ENCODE data around the gene TRMT2A. TPM values are rescaled to one million over a fixed set of nuclear protein-coding genes. Genes with fewer than 3 reads are reported as not detected.

The TRMT2A gene
- total RNA-seq, 2 experiments from 2014 or later = 79.3 to 84.2 TPM

DNA sequence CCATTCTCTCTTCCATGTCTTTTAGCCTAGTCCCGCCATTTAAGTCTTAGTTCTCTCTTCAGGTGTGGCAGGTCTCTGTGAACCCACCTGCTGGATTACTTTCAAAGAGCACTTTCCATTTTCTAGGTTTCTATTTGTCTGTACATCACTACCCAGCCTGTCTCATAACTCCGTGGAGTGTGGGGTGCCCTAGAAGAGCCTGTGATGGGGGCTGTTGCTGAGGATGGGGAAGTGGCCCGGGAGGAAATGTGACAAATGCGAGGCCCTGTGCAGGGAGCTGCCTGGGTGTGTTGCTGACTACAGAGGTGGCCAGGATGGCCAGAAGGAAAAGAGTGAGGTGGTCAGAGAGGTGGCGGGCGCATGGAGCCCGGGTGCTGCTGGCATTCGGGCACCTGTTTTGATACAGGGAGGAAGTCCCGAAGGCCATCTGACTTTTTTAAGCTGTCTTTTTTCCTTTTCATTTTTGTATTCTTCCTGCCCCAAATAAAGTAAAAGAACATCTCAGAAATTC is 26.2 kb downstream of the TRMT2A start:
- H3K27ac Mint-ChIP-seq = peak overlapping the region; percentile 64
- no peak for ATAC-seq (ENCODE audit: poor library complexity)
- TF ChIP-seq, protein P1, sequence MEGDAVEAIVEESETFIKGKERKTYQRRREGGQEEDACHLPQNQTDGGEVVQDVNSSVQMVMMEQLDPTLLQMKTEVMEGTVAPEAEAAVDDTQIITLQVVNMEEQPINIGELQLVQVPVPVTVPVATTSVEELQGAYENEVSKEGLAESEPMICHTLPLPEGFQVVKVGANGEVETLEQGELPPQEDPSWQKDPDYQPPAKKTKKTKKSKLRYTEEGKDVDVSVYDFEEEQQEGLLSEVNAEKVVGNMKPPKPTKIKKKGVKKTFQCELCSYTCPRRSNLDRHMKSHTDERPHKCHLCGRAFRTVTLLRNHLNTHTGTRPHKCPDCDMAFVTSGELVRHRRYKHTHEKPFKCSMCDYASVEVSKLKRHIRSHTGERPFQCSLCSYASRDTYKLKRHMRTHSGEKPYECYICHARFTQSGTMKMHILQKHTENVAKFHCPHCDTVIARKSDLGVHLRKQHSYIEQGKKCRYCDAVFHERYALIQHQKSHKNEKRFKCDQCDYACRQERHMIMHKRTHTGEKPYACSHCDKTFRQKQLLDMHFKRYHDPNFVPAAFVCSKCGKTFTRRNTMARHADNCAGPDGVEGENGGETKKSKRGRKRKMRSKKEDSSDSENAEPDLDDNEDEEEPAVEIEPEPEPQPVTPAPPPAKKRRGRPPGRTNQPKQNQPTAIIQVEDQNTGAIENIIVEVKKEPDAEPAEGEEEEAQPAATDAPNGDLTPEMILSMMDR (IDR thresholded peaks at IDR 0.05) = no peak
- CTCF ChIA-PET = no interaction called here
- no peaks in the 10 kb centered on the region for H3K9me3 ChIP-seq (ENCODE audit: control insufficient read depth in 1 of 2, insufficient read depth in 1 of 2, low read length in 2 of 2)
- H3K27me3 ChIP-seq (ENCODE audit: control insufficient read depth in 1 of 2, insufficient read depth in 2 of 2, low read length in 2 of 2) = no peaks in the 10 kb centered on the region
- peaks cover 93% of the 10 kb centered on the region for H3K36me3 ChIP-seq (ENCODE audit: insufficient read depth, low read length)
- DNase-seq = peak in 1 of 14 experiments; percentile 15
- POLR2A ChIA-PET = no interaction called here
- no peaks in the 10 kb centered on the region for H3K9me3 Mint-ChIP-seq
- H3K4me3 ChIP-seq (ENCODE audit: low read length) = no peak overlapping the region
- no peak overlapping the region for H3K27ac ChIP-seq (ENCODE audit: low read depth in 1 of 2, low read length in 2 of 2)
- intact Hi-C loops (cut with DNase I, micrococcal nuclease) = no loop called here
- peaks cover 30% of the 10 kb centered on the region for H3K4me1 ChIP-seq (ENCODE audit: insufficient read depth, low read length)
- H3K4me1 Mint-ChIP-seq (ENCODE audit: low read depth) = peaks cover 15% of the 10 kb centered on the region
- no peak overlapping the region for H3K4me3 Mint-ChIP-seq
- peaks cover 96% of the 10 kb centered on the region for H3K36me3 Mint-ChIP-seq (ENCODE audit: low read depth)
- H3K27me3 Mint-ChIP-seq = no peaks in the 10 kb centered on the region

DNA sequence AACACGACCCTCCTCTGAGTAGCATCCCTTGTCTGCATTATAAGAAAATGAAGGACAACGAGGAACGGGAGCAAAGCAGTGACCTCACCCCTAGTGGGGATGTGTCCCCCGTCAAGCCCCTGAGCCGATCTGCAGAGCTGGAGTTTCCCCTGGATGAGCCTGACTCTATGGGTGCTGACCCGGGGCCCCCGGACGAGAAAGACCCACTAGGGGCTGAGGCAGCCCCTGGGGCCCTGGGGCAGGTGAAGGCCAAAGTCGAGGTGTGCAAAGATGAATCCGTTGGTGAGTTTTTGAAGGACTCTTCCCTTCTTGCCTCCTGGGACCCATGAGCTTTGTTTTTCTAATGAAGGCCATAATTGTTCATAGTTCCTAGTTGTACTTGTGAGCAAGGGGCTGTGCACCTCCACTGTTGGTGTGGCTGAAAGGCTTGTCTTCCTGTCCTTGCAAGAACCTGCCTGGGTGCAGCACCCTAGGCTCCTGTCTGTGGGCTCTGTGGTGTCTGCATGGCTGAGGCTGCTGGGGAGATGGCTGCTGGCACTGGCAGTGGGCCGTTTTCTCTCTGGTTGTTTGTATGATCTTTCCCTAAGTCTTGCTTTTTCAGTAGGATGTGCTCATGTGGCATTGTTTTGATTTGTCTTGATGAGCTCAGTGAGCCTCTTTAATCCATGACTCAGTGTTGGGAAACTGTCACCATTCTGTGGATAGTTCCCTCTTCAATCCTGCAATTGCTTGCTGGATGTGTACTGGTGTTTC is 26.9 kb downstream of the TRMT2A start:
- ChIA-PET CTCF (no interaction called here), POLR2A (interaction anchor here (0.9 kb wide), 1 partner anchor 18 kb away, joined by 3 read pairs; no protein-coding TSS in a partner anchor)
- intact Hi-C loops (cut with DNase I, micrococcal nuclease) = no loop called here
- Histone ChIP-seq H3K27ac (ENCODE audit: low read depth in 1 of 2, low read length in 2 of 2) (no peak overlapping the region), H3K9me3 (ENCODE audit: control insufficient read depth in 1 of 2, insufficient read depth in 1 of 2, low read length in 2 of 2) (no peaks in the 10 kb centered on the region), H3K27me3 (ENCODE audit: control insufficient read depth in 1 of 2, insufficient read depth in 2 of 2, low read length in 2 of 2) (no peaks in the 10 kb centered on the region), H3K36me3 (ENCODE audit: insufficient read depth, low read length) (peaks cover 94% of the 10 kb centered on the region), H3K4me1 (ENCODE audit: insufficient read depth, low read length) (peaks cover 30% of the 10 kb centered on the region), H3K4me3 (ENCODE audit: low read length) (no peak overlapping the region)
- Mint-ChIP-seq H3K27me3 (no peaks in the 10 kb centered on the region), H3K27ac (peak overlapping the region; percentile 64), H3K9me3 (no peaks in the 10 kb centered on the region), H3K4me3 (no peak overlapping the region), H3K36me3 (ENCODE audit: low read depth) (peaks cover 96% of the 10 kb centered on the region), H3K4me1 (ENCODE audit: low read depth) (peaks cover 15% of the 10 kb centered on the region)
- TF ChIP-seq, protein P1 (IDR thresholded peaks at IDR 0.05) = no peak
- DNase-seq (peak in 1 of 14 experiments; percentile 17), ATAC-seq (ENCODE audit: poor library complexity) (no peak)

DNA sequence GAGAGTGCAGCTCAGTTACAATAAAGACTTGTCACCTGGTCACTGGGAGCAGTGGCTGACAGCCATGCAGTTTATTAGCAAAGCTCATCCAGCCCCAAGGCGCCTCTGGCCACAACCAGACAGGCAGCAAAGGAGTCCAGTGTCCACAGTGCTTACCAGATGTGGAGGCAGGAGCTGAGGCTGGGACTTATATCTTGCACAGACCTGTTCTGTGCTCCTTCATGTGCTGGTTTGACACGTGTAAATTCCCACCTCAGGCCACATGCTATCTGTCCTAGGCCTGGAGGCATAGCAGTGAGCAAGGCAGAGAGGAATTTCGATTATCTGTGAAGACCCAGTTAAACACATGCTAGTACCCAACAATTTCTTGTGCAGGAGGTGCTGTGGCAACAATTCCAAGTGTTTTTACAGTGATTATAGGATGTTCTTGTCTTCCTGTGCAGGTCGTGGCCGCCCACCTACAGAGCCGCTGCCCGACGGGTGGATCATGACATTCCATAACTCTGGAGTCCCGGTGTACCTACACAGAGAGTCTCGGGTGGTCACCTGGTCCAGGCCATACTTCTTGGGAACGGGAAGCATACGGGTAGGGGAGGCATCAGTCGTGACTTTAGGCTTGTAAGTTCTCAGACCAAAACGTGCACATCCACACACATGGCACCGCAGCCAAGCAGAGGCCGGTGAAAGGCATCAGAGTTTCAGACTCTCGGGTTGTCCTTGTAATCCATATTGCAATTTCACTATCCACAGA is 27.6 kb downstream of the TRMT2A start:
- H3K36me3 Mint-ChIP-seq (ENCODE audit: low read depth) = peaks cover 89% of the 10 kb centered on the region
- no peak for DNase-seq
- no peaks in the 10 kb centered on the region for H3K27me3 Mint-ChIP-seq
- no peak for ATAC-seq (ENCODE audit: poor library complexity)
- TF ChIP-seq, protein P1 (IDR thresholded peaks at IDR 0.05) = no peak
- Histone ChIP-seq H3K4me1 (ENCODE audit: insufficient read depth, low read length) (peaks cover 37% of the 10 kb centered on the region), H3K9me3 (ENCODE audit: control insufficient read depth in 1 of 2, insufficient read depth in 1 of 2, low read length in 2 of 2) (no peaks in the 10 kb centered on the region), H3K36me3 (ENCODE audit: insufficient read depth, low read length) (peaks cover 88% of the 10 kb centered on the region), H3K4me3 (ENCODE audit: low read length) (no peak overlapping the region), H3K27me3 (ENCODE audit: control insufficient read depth in 1 of 2, insufficient read depth in 2 of 2, low read length in 2 of 2) (no peaks in the 10 kb centered on the region), H3K27ac (ENCODE audit: low read depth in 1 of 2, low read length in 2 of 2) (no peak overlapping the region)
- CTCF ChIA-PET = interaction anchor here (1.3 kb wide), 1 partner anchor 40 kb away, joined by 3 read pairs; no protein-coding TSS in a partner anchor
- intact Hi-C loops (cut with DNase I, micrococcal nuclease) = no loop called here
- no peak overlapping the region for H3K4me3 Mint-ChIP-seq
- H3K27ac Mint-ChIP-seq = no peak overlapping the region
- H3K4me1 Mint-ChIP-seq (ENCODE audit: low read depth) = peaks cover 19% of the 10 kb centered on the region
- no peaks in the 10 kb centered on the region for H3K9me3 Mint-ChIP-seq
- POLR2A ChIA-PET = interaction anchor here (0.6 to 0.9 kb wide), 2 partner anchors 17 to 48 kb away, joined by 3 read pairs; no protein-coding TSS in a partner anchor

All from CD4-positive, alpha-beta T cell (primary cell).